Measurements from ENCODE around the gene FTO. TPM values are rescaled to one million over a fixed set of nuclear protein-coding genes. Genes with fewer than 3 reads are reported as not detected.

FTO gene
- total and polyA plus RNA-seq, 2 of the 13 experiments (the other 11 are each of a cell fraction or from before 2014, with no cell fraction given): 41.6 to 55.8 TPM

- TF ChIP-seq, protein P1, sequence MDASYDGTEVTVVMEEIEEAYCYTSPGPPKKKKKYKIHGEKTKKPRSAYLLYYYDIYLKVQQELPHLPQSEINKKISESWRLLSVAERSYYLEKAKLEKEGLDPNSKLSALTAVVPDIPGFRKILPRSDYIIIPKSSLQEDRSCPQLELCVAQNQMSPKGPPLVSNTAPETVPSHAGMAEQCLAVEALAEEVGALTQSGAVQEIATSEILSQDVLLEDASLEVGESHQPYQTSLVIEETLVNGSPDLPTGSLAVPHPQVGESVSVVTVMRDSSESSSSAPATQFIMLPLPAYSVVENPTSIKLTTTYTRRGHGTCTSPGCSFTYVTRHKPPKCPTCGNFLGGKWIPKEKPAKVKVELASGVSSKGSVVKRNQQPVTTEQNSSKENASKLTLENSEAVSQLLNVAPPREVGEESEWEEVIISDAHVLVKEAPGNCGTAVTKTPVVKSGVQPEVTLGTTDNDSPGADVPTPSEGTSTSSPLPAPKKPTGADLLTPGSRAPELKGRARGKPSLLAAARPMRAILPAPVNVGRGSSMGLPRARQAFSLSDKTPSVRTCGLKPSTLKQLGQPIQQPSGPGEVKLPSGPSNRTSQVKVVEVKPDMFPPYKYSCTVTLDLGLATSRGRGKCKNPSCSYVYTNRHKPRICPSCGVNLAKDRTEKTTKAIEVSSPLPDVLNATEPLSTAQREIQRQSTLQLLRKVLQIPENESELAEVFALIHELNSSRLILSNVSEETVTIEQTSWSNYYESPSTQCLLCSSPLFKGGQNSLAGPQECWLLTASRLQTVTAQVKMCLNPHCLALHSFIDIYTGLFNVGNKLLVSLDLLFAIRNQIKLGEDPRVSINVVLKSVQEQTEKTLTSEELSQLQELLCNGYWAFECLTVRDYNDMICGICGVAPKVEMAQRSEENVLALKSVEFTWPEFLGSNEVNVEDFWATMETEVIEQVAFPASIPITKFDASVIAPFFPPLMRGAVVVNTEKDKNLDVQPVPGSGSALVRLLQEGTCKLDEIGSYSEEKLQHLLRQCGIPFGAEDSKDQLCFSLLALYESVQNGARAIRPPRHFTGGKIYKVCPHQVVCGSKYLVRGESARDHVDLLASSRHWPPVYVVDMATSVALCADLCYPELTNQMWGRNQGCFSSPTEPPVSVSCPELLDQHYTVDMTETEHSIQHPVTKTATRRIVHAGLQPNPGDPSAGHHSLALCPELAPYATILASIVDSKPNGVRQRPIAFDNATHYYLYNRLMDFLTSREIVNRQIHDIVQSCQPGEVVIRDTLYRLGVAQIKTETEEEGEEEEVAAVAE (CRISPR knock-in tag; IDR thresholded peaks at IDR 0.05; ENCODE audit: borderline replicate concordance): 0 out of 2 replicates have a peak, but pooled peaks have one; percentile 38
- no peak for TF ChIP-seq CENPT (CRISPR knock-in tag; IDR thresholded peaks at IDR 0.05; ENCODE audit: low read depth)
- no peak for TF ChIP-seq TBX2 (CRISPR knock-in tag; IDR thresholded peaks at IDR 0.05; ENCODE audit: borderline replicate concordance)
- peak; percentile 51; the same call in 1 of the 2 replicates for TF ChIP-seq ZNF670 (CRISPR knock-in tag; IDR thresholded peaks at IDR 0.05; ENCODE audit: borderline replicate concordance)
- TF ChIP-seq, protein P2, sequence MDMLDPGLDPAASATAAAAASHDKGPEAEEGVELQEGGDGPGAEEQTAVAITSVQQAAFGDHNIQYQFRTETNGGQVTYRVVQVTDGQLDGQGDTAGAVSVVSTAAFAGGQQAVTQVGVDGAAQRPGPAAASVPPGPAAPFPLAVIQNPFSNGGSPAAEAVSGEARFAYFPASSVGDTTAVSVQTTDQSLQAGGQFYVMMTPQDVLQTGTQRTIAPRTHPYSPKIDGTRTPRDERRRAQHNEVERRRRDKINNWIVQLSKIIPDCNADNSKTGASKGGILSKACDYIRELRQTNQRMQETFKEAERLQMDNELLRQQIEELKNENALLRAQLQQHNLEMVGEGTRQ (IDR thresholded peaks at IDR 0.05; ENCODE audit: low read depth, low read length): no peak
- TF ChIP-seq, protein P2 (CRISPR knock-in tag; IDR thresholded peaks at IDR 0.05; ENCODE audit: borderline replicate concordance): no peak
- TF ChIP-seq MEIS2 (CRISPR knock-in tag; IDR thresholded peaks at IDR 0.05): no peak
- no peak for TF ChIP-seq ZNF784 (CRISPR knock-in tag; IDR thresholded peaks at IDR 0.05; ENCODE audit: borderline replicate concordance)
- no peak; the same call in 1 of the 2 replicates for TF ChIP-seq ZBTB20 (CRISPR knock-in tag; IDR thresholded peaks at IDR 0.05; ENCODE audit: borderline replicate concordance, low read depth)
- TF ChIP-seq ZSCAN22 (CRISPR knock-in tag; IDR thresholded peaks at IDR 0.05): no peak; the same call in 1 of the 2 replicates
- TF ChIP-seq ZBTB25 (CRISPR knock-in tag; IDR thresholded peaks at IDR 0.05): peak; percentile 36; the same call in 1 of the 2 replicates
- TF ChIP-seq ZNF333 (CRISPR knock-in tag; IDR thresholded peaks at IDR 0.05; ENCODE audit: borderline replicate concordance): no peak
- TF ChIP-seq, protein P3, sequence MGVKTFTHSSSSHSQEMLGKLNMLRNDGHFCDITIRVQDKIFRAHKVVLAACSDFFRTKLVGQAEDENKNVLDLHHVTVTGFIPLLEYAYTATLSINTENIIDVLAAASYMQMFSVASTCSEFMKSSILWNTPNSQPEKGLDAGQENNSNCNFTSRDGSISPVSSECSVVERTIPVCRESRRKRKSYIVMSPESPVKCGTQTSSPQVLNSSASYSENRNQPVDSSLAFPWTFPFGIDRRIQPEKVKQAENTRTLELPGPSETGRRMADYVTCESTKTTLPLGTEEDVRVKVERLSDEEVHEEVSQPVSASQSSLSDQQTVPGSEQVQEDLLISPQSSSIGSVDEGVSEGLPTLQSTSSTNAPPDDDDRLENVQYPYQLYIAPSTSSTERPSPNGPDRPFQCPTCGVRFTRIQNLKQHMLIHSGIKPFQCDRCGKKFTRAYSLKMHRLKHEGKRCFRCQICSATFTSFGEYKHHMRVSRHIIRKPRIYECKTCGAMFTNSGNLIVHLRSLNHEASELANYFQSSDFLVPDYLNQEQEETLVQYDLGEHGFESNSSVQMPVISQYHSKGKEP (CRISPR knock-in tag; IDR thresholded peaks at IDR 0.05): no peak
- no peak for TF ChIP-seq THRA (CRISPR knock-in tag; IDR thresholded peaks at IDR 0.05; ENCODE audit: borderline replicate concordance)
- TF ChIP-seq KMT2B (CRISPR knock-in tag; IDR thresholded peaks at IDR 0.05): 0 out of 2 replicates have a peak, but pooled peaks have one; percentile 4
- no peak for TF ChIP-seq STAT5B (CRISPR knock-in tag; IDR thresholded peaks at IDR 0.05)
- no peak for TF ChIP-seq SMARCC2 (IDR thresholded peaks at IDR 0.05)
Observed at GRCh38 chr16:54175169-54175551, 471.2 kb downstream of the FTO start (continued).
